Measurements from ENCODE around the gene VDR.

GRCh38 chr12:47889040-47889439, 15.8 kb downstream of the VDR start:
- TF ChIP-seq SP1 (IDR thresholded peaks at IDR 0.05; ENCODE audit: low read depth) = no peak
- TF ChIP-seq CTCF (IDR thresholded peaks at IDR 0.05 in 2 of 3, conservative IDR thresholded peaks at IDR 0.05 in 1 of 3; ENCODE audit: borderline replicate concordance in 1 of 3, insufficient read depth in 1 of 3, low read depth in 2 of 3, low read length in 2 of 3) = no peak
- no peak for TF ChIP-seq EZH2 (IDR thresholded peaks at IDR 0.05)
- TF ChIP-seq REST (IDR thresholded peaks at IDR 0.05; ENCODE audit: low read depth) = no peak
- no peak for TF ChIP-seq MAX (IDR thresholded peaks at IDR 0.05)

All from HCT116 (cell line).